PFSK-1 (cell line): ENCODE results near the gene MLPH.

ENCODE experiments used
- TAF1 ChIP-seq: IDR thresholded peaks from 2 replicates; pipeline ENCODE4 v1.6.1; 2012; ENCODE audit warnings: low read length, control low read depth, borderline replicate concordance; ENCODE audit not compliant: insufficient read depth
- TF ChIP-seq, protein P1 (sequence below), 2 experiments: IDR thresholded peaks; 2 replicates each; pipeline versions ENCODE4 v1.6.1 to v1.8.0; 2011 to 2012; ENCODE audit warnings: low read depth in 2 of 2, low read length in 2 of 2, control low read depth in 1 of 2, inconsistent platforms in 1 of 2, mild to moderate bottlenecking in 1 of 2, moderate library complexity in 1 of 2; ENCODE audit not compliant: insufficient read depth in 1 of 2

DNA sequence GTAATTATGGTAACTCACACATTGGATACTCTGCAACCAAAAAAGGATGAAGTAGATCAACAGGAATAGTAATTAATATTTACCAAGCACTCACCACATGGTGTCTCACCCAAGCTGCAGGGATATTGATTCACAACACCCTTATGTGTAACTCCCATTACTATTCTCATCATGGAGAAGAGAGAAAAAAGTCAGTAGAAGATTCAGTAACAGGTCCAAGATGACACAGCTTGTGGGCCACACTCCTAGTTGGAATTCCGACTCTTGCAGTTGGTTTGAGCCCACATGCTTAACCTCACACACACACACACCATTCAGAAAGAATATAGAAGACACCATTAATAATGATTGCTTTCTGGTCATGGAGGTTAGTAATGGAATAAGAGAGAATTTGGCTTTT lies 1.7 kb upstream of the MLPH start:
- TF ChIP-seq TAF1: no peak
- TF ChIP-seq, protein P1, sequence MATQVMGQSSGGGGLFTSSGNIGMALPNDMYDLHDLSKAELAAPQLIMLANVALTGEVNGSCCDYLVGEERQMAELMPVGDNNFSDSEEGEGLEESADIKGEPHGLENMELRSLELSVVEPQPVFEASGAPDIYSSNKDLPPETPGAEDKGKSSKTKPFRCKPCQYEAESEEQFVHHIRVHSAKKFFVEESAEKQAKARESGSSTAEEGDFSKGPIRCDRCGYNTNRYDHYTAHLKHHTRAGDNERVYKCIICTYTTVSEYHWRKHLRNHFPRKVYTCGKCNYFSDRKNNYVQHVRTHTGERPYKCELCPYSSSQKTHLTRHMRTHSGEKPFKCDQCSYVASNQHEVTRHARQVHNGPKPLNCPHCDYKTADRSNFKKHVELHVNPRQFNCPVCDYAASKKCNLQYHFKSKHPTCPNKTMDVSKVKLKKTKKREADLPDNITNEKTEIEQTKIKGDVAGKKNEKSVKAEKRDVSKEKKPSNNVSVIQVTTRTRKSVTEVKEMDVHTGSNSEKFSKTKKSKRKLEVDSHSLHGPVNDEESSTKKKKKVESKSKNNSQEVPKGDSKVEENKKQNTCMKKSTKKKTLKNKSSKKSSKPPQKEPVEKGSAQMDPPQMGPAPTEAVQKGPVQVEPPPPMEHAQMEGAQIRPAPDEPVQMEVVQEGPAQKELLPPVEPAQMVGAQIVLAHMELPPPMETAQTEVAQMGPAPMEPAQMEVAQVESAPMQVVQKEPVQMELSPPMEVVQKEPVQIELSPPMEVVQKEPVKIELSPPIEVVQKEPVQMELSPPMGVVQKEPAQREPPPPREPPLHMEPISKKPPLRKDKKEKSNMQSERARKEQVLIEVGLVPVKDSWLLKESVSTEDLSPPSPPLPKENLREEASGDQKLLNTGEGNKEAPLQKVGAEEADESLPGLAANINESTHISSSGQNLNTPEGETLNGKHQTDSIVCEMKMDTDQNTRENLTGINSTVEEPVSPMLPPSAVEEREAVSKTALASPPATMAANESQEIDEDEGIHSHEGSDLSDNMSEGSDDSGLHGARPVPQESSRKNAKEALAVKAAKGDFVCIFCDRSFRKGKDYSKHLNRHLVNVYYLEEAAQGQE (IDR thresholded peaks at IDR 0.05; ENCODE audit: insufficient read depth in 1 of 2, low read depth in 2 of 2, low read length in 2 of 2): no peak
